Left renal cortex interstitium (tissue), 4 donors: ENCODE measurements around the gene TNFRSF1A. TPM values are rescaled to one million over a fixed set of nuclear protein-coding genes. Genes with fewer than 3 reads are reported as not detected.

Experiments used
- DNase-seq, 4 donors: peaks; one replicate each; pipeline ENCODE4 v3.0.0-alpha.2; 2013; ENCODE audit warnings: low read depth in 4 of 4, low spot score in 2 of 4, missing footprints in 1 of 4
- polyA plus RNA-seq, 4 donors: library from polyadenylated mRNA; unstranded; fragments of 120-200 nt; gene quantifications; one replicate each; pipeline ENCODE4 v1.2.1, GENCODE V29; 2013; ENCODE audit not compliant: insufficient read length in 4 of 4

TNFRSF1A gene
- polyA plus RNA-seq, 4 donors, result 77.4 to 104 (median 92.2) TPM

- no peak for DNase-seq
Measured at GRCh38 chr12:6375269-6376078, 33.6 kb upstream of the TNFRSF1A start, which contains the start of gene SCNN1A. TSS of gene SCNN1A (minus strand) at chr12:6375563. CDS start at chr12:6374783, 780 bp downstream.

GRCh38 chr12:6374786-6375160 lies 32.9 kb upstream of the TNFRSF1A start:
- DNase-seq, result no peak

- no peak for DNase-seq
Measured at GRCh38 chr12:6374028-6374785, 32.3 kb upstream of the TNFRSF1A start.

GRCh38 chr12:6373022-6373787 lies 31.3 kb upstream of the TNFRSF1A start:
- no peak for DNase-seq

GRCh38 chr12:6372403-6373003 lies 30.6 kb upstream of the TNFRSF1A start:
- DNase-seq, result no peak

GRCh38 chr12:6370994-6371754 lies 29.3 kb upstream of the TNFRSF1A start:
- DNase-seq, result peak in 2 of 4 donors; percentile 58 to 72

- no peak for DNase-seq
Measured at GRCh38 chr12:6370576-6370935, 28.7 kb upstream of the TNFRSF1A start.

GRCh38 chr12:6369916-6370575 lies 28.2 kb upstream of the TNFRSF1A start:
- no peak for DNase-seq

- no peak for DNase-seq
Measured at GRCh38 chr12:6368906-6369525, 27.1 kb upstream of the TNFRSF1A start.

GRCh38 chr12:6367969-6368892 lies 26.4 kb upstream of the TNFRSF1A start:
- DNase-seq, result no peak

GRCh38 chr12:6367065-6367968 lies 25.4 kb upstream of the TNFRSF1A start:
- no peak for DNase-seq

GRCh38 chr12:6364044-6364374 lies 22.1 kb upstream of the TNFRSF1A start:
- DNase-seq, result no peak

GRCh38 chr12:6363330-6364043 lies 21.6 kb upstream of the TNFRSF1A start:
- no peak for DNase-seq

- DNase-seq, result no peak
Measured at GRCh38 chr12:6363010-6363329, 21.1 kb upstream of the TNFRSF1A start.

- DNase-seq, result no peak
Measured at GRCh38 chr12:6362403-6362802, 20.5 kb upstream of the TNFRSF1A start.

GRCh38 chr12:6361834-6362233 lies 20.0 kb upstream of the TNFRSF1A start:
- DNase-seq, result no peak
